CD4-positive, alpha-beta T cell treated with Interleukin-1 beta for 1 hour (primary cell): ENCODE measurements around the gene PRKD3.
A peak's percentile ranks its signal among the peaks of the same experiment; 100 is the strongest.

Experiments used
- DNase-seq, 2 donors: peaks; one replicate each; pipeline ENCODE4 v3.0.0-alpha.2; 2020 to 2022

Gene PRKD3

DNA sequence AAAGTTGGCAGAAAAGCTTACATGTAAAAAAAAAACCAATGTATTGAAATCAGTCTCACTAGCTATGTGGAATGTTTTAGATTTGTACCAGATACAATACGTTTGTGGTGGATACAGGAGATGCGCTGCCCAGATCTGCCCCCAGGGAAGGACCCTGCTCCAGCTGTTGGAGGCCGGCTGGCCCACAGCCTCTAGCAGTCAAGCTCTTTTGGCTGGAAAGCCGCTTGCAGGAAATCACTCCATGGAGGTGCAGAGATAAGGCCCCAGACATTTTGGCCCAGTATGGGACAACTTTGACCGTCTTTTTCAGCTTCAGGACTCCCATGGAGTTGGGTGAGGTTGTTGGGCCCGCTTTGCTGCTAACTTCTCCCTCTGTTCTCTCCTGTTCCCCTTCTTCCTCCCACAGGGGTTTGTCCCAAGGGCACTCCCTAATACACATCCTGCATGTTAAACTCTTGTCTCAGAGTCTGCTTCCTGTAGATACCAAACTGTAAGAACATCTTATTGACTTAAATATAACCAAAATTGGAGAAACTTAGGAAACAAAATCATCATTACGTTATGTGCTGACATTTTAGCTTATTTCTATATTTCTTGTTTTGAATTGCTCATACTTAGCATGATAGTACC lies 18.1 kb upstream of the PRKD3 start:
- DNase-seq: no peak

DNA sequence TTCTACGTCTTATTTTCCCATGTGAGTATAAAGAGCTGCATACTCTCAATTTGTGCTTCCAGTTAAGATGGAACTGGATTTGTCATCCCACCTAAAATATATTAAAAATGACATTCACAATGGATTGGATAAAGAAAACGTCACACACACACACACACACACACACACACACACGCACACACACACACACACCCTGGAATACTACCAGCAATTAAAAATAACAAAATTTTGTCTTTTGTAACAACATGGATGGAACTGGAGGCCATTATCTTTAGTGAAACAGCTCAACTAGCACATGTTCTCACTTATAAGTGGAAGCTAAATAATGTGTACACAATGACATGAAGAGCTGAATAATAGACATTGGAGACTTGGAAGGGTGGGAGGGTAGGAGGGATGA lies 16.0 kb upstream of the PRKD3 start:
- no peak for DNase-seq

DNA sequence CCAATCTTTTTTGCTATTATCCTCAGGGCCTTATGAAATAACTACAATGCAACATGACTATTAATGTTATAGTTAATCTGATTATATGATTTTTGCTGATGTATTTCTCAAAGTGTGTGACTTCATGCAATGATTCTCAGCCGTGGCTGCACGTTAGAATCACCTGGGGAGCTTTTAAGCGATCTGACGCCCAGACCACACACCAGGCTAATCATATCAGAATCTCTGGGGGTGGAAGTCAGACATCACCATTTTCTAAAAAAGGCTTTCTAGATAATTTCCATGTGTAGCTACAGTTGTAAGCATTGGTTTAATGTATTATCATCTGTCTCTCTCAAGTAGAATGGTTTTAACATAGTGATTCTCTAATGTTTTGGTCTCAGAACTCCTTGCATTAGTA lies 14.3 kb upstream of the PRKD3 start:
- DNase-seq: no peak

DNA sequence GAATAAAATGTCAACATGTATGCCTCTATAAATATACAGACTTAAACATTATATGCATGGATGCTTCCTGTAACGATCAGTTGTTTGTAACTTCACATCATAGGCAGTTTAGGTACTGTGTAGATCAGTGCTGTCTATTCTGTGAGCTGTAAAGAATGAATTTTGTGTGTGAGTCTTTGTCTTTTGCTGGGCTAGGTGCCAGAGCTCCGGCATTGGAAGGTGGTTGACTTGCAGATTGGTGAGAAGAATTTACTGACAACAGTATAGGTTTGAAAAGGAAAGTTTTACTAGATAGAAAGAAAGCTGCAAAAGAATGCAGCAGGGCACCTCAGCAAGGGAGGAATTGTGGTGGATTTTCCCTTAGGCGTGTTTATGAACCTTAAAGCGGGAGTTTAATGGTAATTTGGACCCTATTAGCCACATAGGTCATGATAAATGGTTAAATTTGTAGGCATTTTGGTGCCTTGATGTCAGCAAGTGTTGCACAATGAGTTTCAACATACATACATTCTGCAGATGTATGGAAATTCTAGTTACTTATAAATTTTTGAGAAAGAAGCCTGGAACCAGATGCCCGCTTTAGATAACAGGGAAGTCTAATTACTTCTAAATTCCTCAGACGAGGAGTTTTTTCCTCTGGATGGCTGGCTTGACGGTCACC lies 13.1 kb upstream of the PRKD3 start:
- DNase-seq: no peak

DNA sequence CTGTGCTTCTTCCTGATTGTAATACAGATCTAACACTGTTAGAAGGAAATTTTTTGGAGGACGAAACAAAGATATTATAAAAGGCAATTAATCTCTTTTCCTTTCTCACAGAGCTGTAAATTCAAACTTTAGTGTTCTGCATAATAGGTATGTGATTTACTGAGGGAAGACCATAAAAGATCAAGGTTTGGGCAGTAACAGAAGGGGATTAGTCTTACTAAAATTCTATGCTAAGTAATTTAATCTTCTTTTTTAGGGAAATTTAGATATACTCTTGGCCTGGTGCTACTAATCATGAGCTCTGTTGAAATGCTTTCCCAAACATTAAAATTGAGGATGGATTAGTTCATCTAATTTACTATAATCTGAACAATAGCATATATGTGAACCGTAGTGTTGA lies 11.0 kb upstream of the PRKD3 start:
- no peak for DNase-seq

DNA sequence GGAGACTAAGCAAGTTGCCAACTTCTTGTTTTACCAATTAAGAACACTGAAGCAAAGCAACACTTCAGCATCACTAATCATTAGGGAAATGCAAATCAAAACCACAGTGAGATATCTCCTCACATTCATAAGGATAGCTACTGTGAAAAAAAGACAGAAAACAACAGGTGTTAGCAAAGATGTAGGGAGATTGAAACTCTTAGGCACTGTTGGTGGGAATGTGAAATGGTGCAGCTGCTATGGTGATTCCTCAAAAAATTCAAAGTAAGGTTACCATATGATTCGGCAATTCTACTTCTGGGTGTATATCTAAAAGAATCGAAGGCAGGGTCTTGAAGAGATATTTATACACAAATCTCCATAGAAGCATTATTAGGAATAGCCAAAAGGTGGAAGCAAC lies 8.6 kb upstream of the PRKD3 start:
- no peak for DNase-seq

DNA sequence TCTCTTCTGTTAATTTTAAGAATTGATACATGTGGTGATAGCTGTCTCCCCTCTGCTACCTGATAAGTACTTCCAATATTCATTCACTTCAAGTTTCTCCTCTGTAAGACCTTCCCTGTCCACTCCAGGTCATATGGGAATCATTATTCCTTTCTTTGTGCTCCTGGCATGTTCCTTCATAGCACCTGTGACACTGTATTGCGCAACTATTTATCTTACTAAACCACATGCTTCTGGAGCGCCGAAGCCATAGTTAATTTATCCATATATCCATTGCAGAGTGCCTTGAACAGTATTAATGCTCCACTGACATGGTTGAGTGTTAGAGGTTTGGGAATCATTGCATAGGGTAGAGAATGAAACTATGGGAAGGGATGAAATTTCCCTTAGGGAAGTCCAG lies 7.9 kb upstream of the PRKD3 start:
- DNase-seq: no peak

DNA sequence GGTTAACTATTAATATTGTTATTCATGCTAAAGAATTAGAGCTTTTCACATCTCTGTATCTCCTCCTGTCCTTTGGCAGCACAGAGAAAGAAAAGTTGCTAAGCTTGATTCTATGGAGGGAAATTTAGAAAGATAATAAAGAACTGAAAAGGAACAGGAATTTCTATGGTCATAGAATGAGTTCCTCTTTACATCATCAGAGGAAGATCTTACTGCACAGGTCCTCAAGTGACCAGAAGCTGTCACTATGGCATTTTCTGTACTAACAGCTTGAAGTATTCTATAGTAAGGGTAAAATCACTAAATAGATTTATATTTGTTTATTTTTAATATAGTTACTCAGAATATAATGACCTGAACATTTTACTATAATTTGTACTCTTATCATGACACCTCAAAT lies 6.0 kb upstream of the PRKD3 start:
- no peak for DNase-seq

DNA sequence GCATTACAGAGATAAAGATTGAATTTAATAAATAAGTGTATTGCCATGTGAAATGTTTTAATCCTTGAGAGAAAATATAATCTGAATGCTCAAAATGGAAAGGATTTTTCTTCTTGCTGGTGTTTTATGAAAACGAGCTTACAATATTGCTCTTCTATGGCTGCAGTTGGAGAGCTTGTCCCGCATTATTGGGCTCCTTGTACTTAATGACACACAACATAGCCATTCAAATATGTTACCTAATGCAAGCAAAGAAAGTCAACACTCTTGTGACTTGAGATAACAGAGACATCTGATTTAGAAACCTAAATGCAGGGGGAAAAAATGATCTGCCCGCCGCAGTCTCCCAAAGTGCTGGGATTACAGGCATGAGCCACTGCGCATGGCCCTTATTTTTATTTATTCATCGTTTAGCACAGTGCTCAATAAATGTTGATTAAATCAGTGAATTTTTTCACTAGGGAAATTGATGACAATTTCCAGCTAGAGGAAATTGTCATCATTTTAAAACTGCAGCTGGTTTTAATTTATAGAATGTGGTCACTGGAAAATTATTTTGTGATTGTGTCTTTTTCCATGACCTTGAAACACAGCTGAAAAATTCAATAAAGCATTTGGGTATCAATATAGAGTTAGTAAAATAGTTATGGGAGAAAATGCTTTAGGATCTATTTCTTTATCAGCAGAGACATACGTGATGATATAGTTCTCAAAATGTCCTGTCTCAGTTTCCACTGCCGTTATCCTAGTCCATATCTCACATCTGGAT lies 2.4 kb upstream of the PRKD3 start:
- no peak for DNase-seq

DNA sequence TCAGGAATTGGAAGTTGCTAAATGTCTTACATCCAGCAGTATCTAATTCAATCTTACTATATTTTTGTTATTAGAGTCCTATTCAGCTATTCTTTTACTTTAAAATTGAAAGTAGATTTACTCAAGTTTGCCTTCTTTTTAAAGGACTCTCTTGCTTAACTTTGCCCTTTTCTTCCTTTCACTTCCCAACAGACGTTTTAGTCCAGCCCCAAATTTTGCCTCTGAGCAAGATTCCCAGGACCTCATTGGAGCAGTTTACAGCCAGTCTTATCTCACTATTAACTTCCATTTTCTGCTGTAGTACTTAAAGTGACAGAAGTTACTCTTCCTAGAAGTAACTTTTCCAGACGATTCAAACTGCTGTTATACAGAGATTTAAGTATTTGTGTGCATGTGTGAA lies 1.7 kb upstream of the PRKD3 start:
- no peak for DNase-seq

DNA sequence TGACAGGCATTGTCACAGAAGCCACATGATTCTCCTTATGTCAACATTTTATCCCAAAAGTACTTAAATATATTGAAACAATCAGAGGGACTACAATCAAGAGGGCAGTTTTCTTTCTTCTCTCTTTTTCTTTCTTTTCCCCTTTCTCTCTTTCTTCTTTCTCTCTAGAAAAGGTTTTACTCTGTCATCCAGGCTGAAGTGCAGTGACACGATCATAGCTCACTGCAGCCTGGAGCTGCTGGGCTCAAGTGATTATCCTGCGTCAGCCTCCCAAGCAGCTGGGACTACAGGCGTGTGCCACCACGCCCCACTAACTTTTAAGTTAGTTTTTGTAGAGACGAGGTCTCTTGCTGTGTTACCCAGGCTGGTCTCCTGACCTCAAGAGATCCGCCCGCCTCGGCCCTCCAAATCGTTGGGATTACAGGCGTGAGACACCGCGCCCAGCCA lies 1.0 kb upstream of the PRKD3 start:
- no peak for DNase-seq

DNA sequence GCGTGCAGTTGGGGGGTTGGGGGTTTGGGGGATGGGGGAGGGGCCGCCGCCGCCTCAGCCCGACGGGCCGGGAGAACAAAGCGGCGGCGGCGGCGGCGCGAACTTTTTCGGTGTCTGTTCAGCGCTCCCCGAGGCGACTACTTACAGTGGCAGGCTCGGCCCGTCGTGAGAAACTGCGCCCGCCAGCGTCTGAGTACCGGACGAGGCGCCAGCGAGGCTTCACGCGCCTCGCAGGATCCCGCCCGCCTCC lies 172 bp downstream of the PRKD3 start:
- DNase-seq: peak; percentile 81 to 85

DNA sequence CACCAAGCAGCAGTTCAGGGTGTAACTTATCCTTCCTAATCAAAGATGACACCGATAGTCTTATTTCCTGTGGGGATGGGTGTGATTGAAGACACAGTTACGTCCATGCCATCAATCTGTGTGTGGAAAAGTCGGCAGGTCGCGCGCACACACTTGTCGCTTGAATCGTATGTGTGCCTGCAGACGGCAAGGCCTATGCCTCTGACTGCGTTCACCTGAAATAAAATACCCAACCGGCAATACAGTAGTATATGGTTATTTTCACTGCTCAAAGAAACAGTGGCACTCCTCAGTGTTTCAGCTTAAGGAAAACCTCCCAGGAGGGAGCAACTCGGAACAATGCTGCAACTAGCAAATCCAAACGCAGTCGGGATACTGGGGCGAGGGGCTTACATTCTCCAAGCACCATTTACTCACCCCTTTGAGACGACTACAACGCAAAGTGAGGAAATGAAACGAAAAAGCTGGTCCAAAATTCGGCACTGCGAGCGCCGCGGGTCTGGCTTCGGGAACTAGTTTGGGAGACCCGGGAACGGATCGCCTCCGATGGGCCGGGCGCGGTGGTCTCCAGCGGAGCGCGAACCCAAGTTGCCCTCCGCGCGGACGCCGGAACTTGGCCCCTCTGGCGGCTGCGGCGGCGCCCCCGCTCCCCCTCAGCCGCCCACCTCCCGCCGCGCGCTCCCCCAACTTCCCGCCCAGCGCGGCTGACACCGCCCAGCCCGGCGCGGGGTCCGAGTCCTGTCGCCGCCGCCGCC lies 675 bp downstream of the PRKD3 start:
- DNase-seq: peak; percentile 49 to 58

DNA sequence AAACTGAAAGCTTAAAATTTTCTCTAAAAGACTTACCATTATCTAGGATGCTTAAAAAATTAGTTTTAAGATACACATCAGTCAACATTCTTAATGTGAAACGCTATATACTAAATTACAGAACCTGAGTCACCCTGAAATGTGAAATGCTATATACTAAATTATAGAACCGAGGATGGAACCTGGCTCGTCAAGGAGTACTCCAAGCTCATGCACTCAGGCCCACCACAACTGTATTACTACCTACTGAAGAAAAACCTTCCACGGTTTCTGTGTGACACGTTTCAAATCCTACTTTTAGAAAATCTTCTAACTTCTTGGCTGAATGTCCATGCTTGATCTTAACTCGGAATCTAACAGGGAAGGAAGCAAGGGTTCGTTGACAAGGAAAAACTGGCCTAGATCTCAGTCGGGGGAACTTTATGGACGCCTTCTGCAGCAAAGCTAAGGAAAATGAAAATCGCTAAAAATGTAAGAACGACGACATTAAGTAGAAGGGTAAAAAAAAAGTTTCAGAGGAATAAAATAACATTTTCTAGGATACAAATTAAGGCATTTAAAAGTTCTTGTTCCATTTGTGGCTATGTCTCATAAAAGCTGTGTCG lies 1.4 kb downstream of the PRKD3 start:
- DNase-seq: no peak

DNA sequence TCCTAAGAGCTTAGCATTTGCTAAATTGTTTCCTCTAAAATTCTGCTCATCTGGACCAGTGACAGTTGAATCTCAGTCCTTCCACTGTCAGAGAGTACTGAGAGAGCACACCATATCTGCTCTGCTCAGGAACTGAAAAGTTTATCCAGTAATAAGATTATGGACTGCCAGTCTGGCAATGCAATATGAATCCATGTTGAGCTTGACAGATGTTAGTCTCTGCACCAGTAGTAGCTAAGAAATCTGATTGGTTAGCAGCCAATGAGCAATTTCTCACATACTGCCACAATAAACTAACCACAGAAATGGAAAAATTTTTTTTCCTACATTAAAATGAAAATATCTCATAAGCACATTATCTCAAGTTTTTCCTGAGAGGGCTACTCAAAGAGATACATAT lies 2.3 kb downstream of the PRKD3 start:
- no peak for DNase-seq

DNA sequence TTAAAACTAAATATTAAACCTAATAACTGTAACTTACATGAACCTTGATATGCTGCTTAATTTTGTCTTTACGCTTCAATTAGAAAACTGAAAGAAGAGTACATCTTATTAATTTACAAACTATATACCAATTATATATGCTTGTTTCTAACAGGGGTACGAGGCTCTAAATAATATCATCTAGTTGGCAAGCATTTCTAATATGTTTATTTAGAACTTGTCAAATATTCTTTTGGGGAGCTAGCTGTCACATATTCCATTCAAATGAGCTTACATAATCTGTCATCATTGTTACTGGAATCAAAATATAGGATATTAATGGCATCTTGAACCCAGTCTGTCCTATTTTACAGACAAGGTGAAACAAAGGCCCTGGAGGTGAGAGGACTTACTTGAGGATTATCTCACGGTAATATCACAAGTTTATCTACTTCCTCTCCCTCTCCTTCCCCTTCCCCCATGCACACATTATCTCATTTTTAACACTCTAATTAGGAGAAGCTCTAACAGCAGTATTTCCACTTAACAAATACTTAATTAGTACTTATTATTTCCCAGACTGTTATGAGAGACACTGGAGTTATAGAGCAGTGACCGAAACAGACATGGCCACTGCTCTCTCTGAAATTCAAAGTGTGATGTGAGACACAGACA lies 3.5 kb downstream of the PRKD3 start:
- no peak for DNase-seq

DNA sequence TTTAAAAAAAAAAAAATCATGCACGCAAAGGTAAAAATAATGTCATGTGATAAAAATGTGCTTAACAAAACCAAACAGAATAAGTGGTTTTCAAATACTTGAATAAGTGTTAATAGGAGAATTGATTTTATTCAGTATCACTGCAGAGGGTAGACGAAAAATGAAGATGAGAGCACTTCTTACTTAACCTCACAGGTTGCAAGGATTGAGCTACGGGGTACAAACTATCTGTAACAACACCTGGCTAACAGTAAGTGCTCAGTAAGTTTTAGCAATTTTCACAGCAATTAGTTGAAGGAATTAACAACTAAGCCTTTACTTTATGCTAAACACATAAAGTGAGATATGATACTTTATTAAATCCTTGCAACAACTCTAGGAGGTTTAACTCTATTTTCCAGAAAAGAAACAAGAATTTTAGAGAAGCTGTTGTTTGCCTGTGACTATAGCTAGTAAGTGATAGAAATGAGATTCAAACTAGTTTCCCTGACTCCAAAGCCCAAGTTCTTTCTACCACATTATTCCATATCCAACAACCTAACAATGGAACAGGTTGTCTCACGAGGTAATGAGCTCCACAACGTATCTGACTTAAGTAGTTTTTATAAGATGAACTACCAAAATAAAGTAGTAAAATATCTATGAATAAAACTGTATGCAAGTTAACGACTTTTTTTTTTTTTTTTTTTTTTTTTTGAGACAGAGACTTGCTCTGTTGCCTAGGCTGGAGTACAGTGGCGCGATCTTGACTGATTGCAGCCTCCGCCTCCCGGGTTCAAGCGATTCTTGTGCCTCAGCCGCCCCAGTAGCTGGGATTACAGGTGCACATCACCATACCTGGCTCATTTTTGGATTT lies 4.7 kb downstream of the PRKD3 start:
- DNase-seq: no peak

DNA sequence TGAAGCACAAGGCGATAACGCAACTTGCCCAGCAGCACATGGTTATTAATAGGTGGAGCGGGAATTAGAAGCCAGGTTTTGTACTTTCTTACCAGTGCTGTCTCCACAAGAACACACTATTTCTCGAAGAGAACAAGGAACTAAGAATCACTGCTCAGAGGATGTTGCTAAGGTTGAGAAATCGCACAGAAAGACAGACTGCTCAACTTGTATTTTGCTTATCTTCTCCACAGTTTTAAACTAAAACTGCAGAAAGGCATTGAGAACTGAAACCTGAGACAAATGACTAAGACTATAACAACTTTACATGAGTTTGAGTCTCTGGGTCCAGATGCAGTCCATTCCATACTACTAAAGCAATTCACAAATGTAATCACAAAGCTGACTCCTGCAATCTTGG lies 6.2 kb downstream of the PRKD3 start:
- no peak for DNase-seq

DNA sequence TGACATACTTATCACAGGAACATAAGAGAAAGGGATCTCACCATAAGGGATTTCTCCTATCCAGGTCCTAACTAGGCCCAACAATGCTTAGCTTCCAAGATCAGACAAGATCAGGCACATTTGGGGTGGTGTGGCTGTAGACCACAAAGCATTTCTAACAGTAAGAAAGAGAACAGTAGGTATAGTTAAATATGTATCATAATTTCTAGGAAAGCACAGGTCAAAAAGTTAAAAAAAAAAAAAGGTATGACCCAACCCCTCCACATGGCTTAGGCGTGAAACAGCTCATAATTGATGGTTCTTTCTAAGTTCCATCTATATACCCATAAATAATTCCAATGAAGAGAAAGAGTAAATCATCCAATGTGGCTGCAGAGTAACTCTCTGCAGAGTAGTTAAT lies 6.9 kb downstream of the PRKD3 start:
- no peak for DNase-seq

DNA sequence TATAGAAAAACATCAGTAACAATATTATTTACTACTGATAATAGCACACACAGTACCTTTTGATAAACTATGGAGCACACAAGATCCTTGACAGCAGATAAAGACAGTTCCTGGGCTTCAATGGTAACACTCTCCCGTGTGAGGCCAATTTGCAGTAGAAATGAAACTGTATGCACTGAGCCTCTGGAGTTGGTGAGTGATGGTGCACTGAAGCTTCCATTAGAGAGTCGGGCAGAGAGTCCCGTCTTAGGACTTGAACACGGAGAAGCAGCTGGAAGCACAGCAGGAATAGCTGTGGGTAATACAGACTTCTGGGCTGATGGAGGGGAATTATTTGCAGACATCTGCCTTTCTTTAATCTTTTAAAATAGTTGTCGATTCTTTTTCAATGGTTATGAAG lies 8.5 kb downstream of the PRKD3 start:
- no peak for DNase-seq

DNA sequence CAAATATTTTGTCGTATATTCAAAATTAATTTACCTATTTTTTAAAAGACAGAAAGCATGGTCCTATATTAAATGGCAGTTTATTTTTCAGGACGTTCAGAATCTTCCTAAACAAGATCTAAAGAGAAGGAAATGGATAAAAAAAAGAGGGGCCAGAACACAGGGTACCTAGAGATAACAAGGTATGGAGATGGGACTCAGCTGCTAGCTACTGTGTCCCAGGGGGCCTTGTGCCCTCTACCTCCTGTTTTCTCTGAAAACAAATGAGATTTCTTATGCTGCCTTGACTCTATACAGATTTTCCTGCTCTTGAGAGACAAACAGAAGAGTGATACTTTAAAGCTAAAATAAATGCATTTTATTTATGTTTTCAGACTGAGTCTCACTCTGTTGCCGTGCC lies 9.3 kb downstream of the PRKD3 start:
- no peak for DNase-seq

DNA sequence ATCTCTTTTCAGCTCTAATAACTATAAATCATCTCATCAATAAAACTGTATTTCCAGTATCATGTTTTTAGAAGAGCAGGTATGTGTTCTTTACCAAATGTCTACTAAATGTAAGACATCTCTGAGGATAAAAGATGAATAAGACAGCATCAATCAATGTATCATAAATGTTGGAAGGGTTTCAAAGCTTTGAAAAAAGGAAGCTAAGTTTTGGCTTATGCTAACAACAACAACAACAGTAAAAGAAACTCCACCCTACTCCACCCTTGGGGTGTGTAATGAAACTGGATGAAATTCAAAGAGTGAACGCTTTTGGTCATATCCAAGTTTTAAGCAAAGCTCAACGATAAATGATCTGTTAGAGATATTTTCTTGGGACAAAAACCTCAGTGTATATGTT lies 17.1 kb downstream of the PRKD3 start:
- no peak for DNase-seq
